Small intestine (tissue), 7 donors: ENCODE results near the gene CD79B. TPM values are rescaled to one million over a fixed set of nuclear protein-coding genes. Genes with fewer than 3 reads are reported as not detected.

ENCODE experiments used
- DNase-seq, 2 donors: peaks; one replicate each; pipeline versions ENCODE4 v3.0.0 to v3.0.0-alpha.2; 2013
- FAIRE-seq: peaks from 2 replicates; lab custom pipeline; 2012; peaks lifted over from hg19 to GRCh38; lab: Jason Lieb, UNC
- H3K27ac ChIP-seq, 3 donors: one replicate each; pipeline ENCODE4 v1.5.1; 2013; ENCODE audit warnings: low read length in 2 of 3, mild to moderate bottlenecking in 2 of 3, control low read depth in 1 of 3, inconsistent platforms in 1 of 3, low read depth in 1 of 3, moderate library complexity in 1 of 3
- H3K27me3 ChIP-seq, 3 donors: one replicate each; pipeline ENCODE4 v1.6.1; 2013; ENCODE audit warnings: low read length in 3 of 3, inconsistent platforms in 1 of 3; ENCODE audit not compliant: control insufficient read depth in 3 of 3, insufficient read depth in 3 of 3
- H3K36me3 ChIP-seq, 3 donors: one replicate each; pipeline ENCODE4 v1.6.1; 2013; ENCODE audit warnings: low read length in 3 of 3, inconsistent platforms in 1 of 3, low read depth in 1 of 3, mild to moderate bottlenecking in 1 of 3, moderate library complexity in 1 of 3; ENCODE audit not compliant: control insufficient read depth in 3 of 3, insufficient read depth in 2 of 3
- H3K4me1 ChIP-seq, 3 donors: one replicate each; pipeline ENCODE4 v1.6.1; 2013; ENCODE audit warnings: low read length in 2 of 3, inconsistent platforms in 1 of 3, low read depth in 1 of 3, mild to moderate bottlenecking in 1 of 3, moderate library complexity in 1 of 3; ENCODE audit not compliant: control insufficient read depth in 3 of 3, insufficient read depth in 2 of 3
- H3K4me3 ChIP-seq, 3 donors: one replicate each; pipeline ENCODE4 v1.5.1; 2013; ENCODE audit warnings: low read length in 3 of 3, control low read depth in 1 of 3, inconsistent platforms in 1 of 3, low read depth in 1 of 3, mild to moderate bottlenecking in 1 of 3, moderate library complexity in 1 of 3
- H3K9me3 ChIP-seq, 2 donors: one replicate each; pipeline ENCODE4 v1.6.1; 2013; ENCODE audit warnings: low read depth in 1 of 2, low read length in 1 of 2; ENCODE audit not compliant: control insufficient read depth in 2 of 2, insufficient read depth in 1 of 2
- WGBS, 3 donors: extraction: QIAGEN DNeasy Blood & Tissue Kit; methylation state at CpG; one replicate each; pipeline ENCODE4 v1.1.7; 2013; 5-methylcytosine and 5-hydroxymethylcytosine counted together
- polyA plus RNA-seq, 4 donors: library from polyadenylated mRNA; stranded (reverse) in 3 of 4; unstranded in 1 of 4; fragments of 200-250 nt in 3 of 4; fragments of 120-200 nt in 1 of 4; gene quantifications; one replicate each; pipeline versions ENCODE4 v1.2.1 to v1.2.3, GENCODE V29; 2013
- donor health status: healthy with polysubstance abuse.
- donor health status: control.
- donor health status: control.
- donor health status: Bipolar disorder and iron deficiency.
- donor health status: healthy.

The CD79B gene
- polyA plus RNA-seq, 4 donors: 0.45 to 8.7 (median 3.1) TPM

GRCh38 chr17:63941162-63941561 is 9.0 kb upstream of the CD79B start:
- Histone ChIP-seq H3K9me3 (no peaks in the 10 kb centered on the region), H3K27ac (no peak overlapping the region), H3K4me1 (peaks cover 0 to 2% (median 0%) of the 10 kb centered on the region in 3 donors), H3K27me3 (no peaks in the 10 kb centered on the region), H3K36me3 (no peaks in the 10 kb centered on the region), H3K4me3 (no peak overlapping the region)
- 93 to 94% (median 94%) methylated on average over 12 of the region's 12 CpGs for WGBS, 3 donors
- FAIRE-seq (no peak), DNase-seq (no peak)

- no peaks in the 10 kb centered on the region for H3K36me3 ChIP-seq
- H3K27me3 ChIP-seq: no peaks in the 10 kb centered on the region
- FAIRE-seq (no peak), DNase-seq (no peak)
- 93 to 96% (median 94%) methylated on average over 14 of the region's 14 CpGs for WGBS, 3 donors
- H3K27ac ChIP-seq: no peak overlapping the region
- H3K9me3 ChIP-seq: no peaks in the 10 kb centered on the region
- no peaks in the 10 kb centered on the region for H3K4me1 ChIP-seq
- H3K4me3 ChIP-seq: no peak overlapping the region
Observed at GRCh38 chr17:63940584-63940983, 8.5 kb upstream of the CD79B start.

GRCh38 chr17:63939884-63940283 is 7.8 kb upstream of the CD79B start:
- DNase-seq (no peak), FAIRE-seq (no peak)
- WGBS, 3 donors: 79 to 86% (median 86%) methylated on average over 6 of the region's 6 CpGs
- H3K27ac ChIP-seq: no peak overlapping the region
- H3K4me1 ChIP-seq: no peaks in the 10 kb centered on the region
- H3K4me3 ChIP-seq: no peak overlapping the region
- H3K36me3 ChIP-seq: no peaks in the 10 kb centered on the region
- no peaks in the 10 kb centered on the region for H3K27me3 ChIP-seq
- no peaks in the 10 kb centered on the region for H3K9me3 ChIP-seq

GRCh38 chr17:63939401-63939800 is 7.3 kb upstream of the CD79B start:
- Histone ChIP-seq H3K27me3 (no peaks in the 10 kb centered on the region), H3K4me3 (no peak overlapping the region), H3K9me3 (no peaks in the 10 kb centered on the region), H3K36me3 (no peaks in the 10 kb centered on the region), H3K4me1 (no peaks in the 10 kb centered on the region), H3K27ac (no peak overlapping the region)
- no peak for DNase-seq
- no peak for FAIRE-seq
- 92 to 93% (median 92%) methylated on average over 7 to 9 of the region's 9 CpGs for WGBS, 3 donors

GRCh38 chr17:63937920-63938319 is 5.8 kb upstream of the CD79B start:
- Histone ChIP-seq H3K4me3 (no peak overlapping the region), H3K27me3 (no peaks in the 10 kb centered on the region), H3K4me1 (no peaks in the 10 kb centered on the region), H3K36me3 (no peaks in the 10 kb centered on the region), H3K27ac (no peak overlapping the region), H3K9me3 (no peaks in the 10 kb centered on the region)
- WGBS, 3 donors: 86 to 93% (median 87%) methylated on average over 4 of the region's 4 CpGs
- DNase-seq: no peak
- no peak for FAIRE-seq

- DNase-seq: no peak
- Histone ChIP-seq H3K9me3 (no peaks in the 10 kb centered on the region), H3K27ac (no peak overlapping the region), H3K4me3 (no peak overlapping the region), H3K4me1 (peaks cover 0 to 2% (median 0%) of the 10 kb centered on the region in 3 donors), H3K27me3 (no peaks in the 10 kb centered on the region), H3K36me3 (no peaks in the 10 kb centered on the region)
- WGBS, 3 donors: 85 to 89% (median 89%) methylated on average over 6 of the region's 6 CpGs
- no peak for FAIRE-seq
Observed at GRCh38 chr17:63937319-63937718, 5.2 kb upstream of the CD79B start.

- H3K9me3 ChIP-seq: no peaks in the 10 kb centered on the region
- H3K27ac ChIP-seq: no peak overlapping the region
- no peaks in the 10 kb centered on the region for H3K36me3 ChIP-seq
- DNase-seq (no peak), FAIRE-seq (no peak)
- no peak overlapping the region for H3K4me3 ChIP-seq
- H3K4me1 ChIP-seq: peaks cover 0 to 7% (median 0%) of the 10 kb centered on the region in 3 donors
- WGBS, 3 donors: 76 to 87% (median 79%) methylated on average over 21 of the region's 21 CpGs
- H3K27me3 ChIP-seq: no peaks in the 10 kb centered on the region
Observed at GRCh38 chr17:63934183-63935112, 2.3 kb upstream of the CD79B start.

GRCh38 chr17:63933598-63933997 is 1.5 kb upstream of the CD79B start:
- no peak for FAIRE-seq
- WGBS, 3 donors: 85 to 92% (median 91%) methylated on average over 8 of the region's 8 CpGs
- no peak overlapping the region for H3K27ac ChIP-seq

More at GRCh38 chr17:63933598-63933997, 1.5 kb upstream of the CD79B start:
- Histone ChIP-seq H3K4me1 (peaks cover 0 to 7% (median 0%) of the 10 kb centered on the region in 3 donors), H3K36me3 (no peaks in the 10 kb centered on the region), H3K27me3 (no peaks in the 10 kb centered on the region), H3K9me3 (no peaks in the 10 kb centered on the region), H3K4me3 (no peak overlapping the region)
- no peak for DNase-seq
